NB4 (cell line): ENCODE results near the gene ADSL.

Source experiments
- DNase-seq: peaks from one replicate; pipeline ENCODE4 v3.0.0; 2010; ENCODE audit warnings: low read depth
- H3K4me3 ChIP-seq: one replicate; pipeline ENCODE4 v1.5.1; 2011; ENCODE audit warnings: mild to moderate bottlenecking, low read depth, low read length, moderate library complexity
- CTCF ChIP-seq: IDR thresholded peaks from one replicate; pipeline ENCODE4 v1.5.1; 2012; ENCODE audit warnings: low read depth, low read length
- MAX ChIP-seq: IDR thresholded peaks from 2 replicates; pipeline ENCODE4 v1.6.1; 2011; ENCODE audit warnings: low read depth, low read length
- MYC ChIP-seq: IDR thresholded peaks from 2 replicates; pipeline ENCODE4 v1.6.1; 2011; ENCODE audit warnings: low read depth, low read length
- POLR2A ChIP-seq: IDR thresholded peaks from 2 replicates; pipeline ENCODE4 v1.6.1; 2011; ENCODE audit warnings: mild to moderate bottlenecking; ENCODE audit not compliant: insufficient read length; ENCODE audit errors: extremely low read depth

ADSL gene

GRCh38 chr22:40429481-40429880, 83.2 kb downstream of the ADSL start:
- TF ChIP-seq CTCF (no peak), MAX (no peak), POLR2A (no peak), MYC (no peak)
- DNase-seq: no peak
- H3K4me3 ChIP-seq: no peak overlapping the region

- no peak overlapping the region for H3K4me3 ChIP-seq
- TF ChIP-seq MAX (no peak), CTCF (no peak), MYC (no peak), POLR2A (no peak)
- DNase-seq: no peak
These were observed 84.7 kb downstream of the ADSL start for GRCh38 chr22:40430991-40431390.

DNA sequence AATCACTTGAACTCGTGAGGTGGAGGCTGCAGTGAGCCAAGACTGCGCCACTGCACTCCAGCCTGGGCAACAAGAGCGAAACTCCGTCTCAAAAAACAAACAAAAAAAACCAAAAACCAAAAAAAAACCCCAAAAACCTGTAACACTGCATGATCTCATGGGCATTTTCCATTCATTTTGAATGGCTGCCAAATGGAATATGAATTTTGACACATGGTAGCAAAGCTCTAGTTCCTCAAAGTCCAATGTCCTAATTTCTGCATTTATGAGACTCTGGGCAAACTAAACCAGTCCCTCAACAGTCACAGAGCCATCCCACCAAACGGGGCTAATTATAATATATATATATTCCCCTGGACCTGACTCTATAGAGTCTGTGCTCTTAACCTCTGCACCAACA, 85.9 kb downstream of the ADSL start:
- no peak overlapping the region for H3K4me3 ChIP-seq
- DNase-seq: no peak
- TF ChIP-seq CTCF (no peak), MYC (no peak), MAX (no peak), POLR2A (no peak)

DNA sequence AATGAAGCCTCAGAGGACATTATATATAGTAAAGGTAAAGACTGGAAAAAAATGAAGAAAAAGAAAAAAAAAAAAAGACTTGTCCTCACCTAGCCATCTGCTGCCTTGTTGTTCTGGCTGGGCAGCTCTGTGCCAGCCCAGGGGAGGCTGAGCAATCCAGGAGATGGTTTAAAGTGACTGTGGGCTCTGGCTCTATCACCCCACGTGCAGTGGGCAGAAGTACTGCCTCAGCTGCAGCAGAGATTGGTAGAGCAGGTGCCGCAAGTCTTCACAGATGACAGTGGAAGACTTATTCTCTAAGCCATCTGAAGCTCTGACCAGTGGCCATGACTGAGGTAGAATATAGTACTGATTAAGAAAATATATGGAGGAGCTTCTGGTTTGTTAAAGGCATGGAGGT, 86.3 kb downstream of the ADSL start:
- TF ChIP-seq POLR2A (no peak), CTCF (no peak), MYC (no peak), MAX (no peak)
- DNase-seq: no peak
- H3K4me3 ChIP-seq: no peak overlapping the region

GRCh38 chr22:40433416-40434090, 87.3 kb downstream of the ADSL start:
- TF ChIP-seq MYC: no peak
- TF ChIP-seq CTCF: no peak
- no peak for TF ChIP-seq MAX
- no peak for TF ChIP-seq POLR2A
- DNase-seq: no peak
- no peak overlapping the region for H3K4me3 ChIP-seq

- TF ChIP-seq CTCF (no peak), MAX (no peak), POLR2A (no peak), MYC (no peak)
- no peak for DNase-seq
- H3K4me3 ChIP-seq: no peak overlapping the region
These were observed 87.8 kb downstream of the ADSL start for GRCh38 chr22:40434106-40434505.
